GM12892 (cell line): ENCODE results near the gene H6PD.

ENCODE experiments used
- POLR2A ChIP-seq: IDR thresholded peaks from 2 replicates; pipeline ENCODE4 v1.6.1; 2011; ENCODE audit warnings: low read depth, low read length, control low read depth
- TAF1 ChIP-seq: IDR thresholded peaks from 2 replicates; pipeline ENCODE4 v1.6.1; 2011; ENCODE audit warnings: low read depth, mild to moderate bottlenecking, control low read depth, low read length, borderline replicate concordance

DNA sequence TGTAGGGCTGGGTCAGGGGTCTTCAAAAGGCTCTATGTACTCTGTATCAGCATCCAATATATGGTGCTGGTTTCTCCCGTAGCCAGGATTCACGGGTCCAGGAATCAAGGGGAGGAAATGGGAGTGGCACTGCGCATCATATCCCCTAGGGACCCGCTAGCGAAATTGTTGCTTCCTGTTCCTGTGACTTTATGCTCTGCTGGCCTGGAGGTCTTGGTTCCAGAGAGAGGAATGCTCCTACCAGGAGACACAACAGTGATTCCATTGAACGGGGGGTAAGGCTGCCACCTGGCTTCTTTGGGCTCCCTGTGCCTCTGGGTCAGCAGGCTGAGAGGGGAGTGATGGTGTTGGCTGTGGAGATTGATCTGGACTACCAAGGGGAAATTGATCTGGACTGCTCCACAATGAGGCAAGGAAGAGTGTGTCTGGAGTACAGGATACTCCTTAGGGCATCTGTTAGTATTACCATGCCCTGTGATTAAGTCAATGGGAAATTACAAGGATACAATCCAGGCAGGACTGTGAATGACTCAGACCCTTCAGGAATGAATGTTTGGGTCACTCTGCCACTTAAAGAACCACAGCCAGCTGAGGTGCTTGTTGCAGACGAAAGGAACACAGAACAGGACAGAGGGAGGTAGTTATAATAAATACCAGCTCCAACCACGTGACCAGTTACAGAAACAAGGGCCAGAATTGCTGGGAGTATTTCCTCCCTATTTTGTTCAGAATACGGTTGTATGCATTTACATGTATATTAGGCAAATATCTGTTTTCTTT, 68.4 kb downstream of the H6PD start:
- TF ChIP-seq TAF1 (no peak), POLR2A (no peak)
